Stimulated activated CD8-positive, alpha-beta memory T cell treated with anti-CD3 and anti-CD28 coated beads, Interleukin-12 subunit alpha, Interleukin-12 subunit beta, amount 100 ng/mL, for 4 hours (primary cell): ENCODE measurements around the gene PRM2.

Source experiments
- DNase-seq: peaks from one replicate; pipeline ENCODE4 v3.0.0-alpha.2; 2020; ENCODE audit warnings: low read depth

Gene PRM2

GRCh38 chr16:11276143-11276895 lies at the start of gene PRM2:
Gene PRM2 (minus strand): TSS chr16:11276480. CDS start chr16:11276370, 110 bp downstream.
- no peak for DNase-seq

- no peak for DNase-seq
Measured at GRCh38 chr16:11325404-11326083, 49.3 kb upstream of the PRM2 start.

GRCh38 chr16:11323551-11324336 lies 47.5 kb upstream of the PRM2 start:
- no peak for DNase-seq

DNA sequence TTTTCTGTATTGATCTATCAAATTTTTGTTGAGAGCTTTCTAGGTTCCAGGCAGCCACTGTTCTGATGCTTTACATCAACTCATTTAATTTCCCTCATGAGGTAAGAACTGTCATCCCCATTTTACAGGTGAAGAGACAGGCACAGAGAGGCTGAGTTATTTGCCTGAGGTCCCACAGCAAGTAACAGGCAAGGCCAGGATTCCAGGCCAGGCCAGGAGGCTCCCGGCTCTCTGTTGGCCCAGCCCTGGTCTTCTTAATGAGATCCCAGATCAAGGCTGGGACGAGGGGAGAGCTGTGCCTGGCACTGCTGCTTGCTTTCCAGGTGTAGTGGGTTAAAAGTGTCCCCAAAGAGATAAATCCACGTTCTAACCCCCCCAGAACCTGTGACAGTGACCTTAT lies 46.5 kb upstream of the PRM2 start:
- DNase-seq: no peak

GRCh38 chr16:11321662-11322061 lies 45.4 kb upstream of the PRM2 start:
- DNase-seq: no peak

DNA sequence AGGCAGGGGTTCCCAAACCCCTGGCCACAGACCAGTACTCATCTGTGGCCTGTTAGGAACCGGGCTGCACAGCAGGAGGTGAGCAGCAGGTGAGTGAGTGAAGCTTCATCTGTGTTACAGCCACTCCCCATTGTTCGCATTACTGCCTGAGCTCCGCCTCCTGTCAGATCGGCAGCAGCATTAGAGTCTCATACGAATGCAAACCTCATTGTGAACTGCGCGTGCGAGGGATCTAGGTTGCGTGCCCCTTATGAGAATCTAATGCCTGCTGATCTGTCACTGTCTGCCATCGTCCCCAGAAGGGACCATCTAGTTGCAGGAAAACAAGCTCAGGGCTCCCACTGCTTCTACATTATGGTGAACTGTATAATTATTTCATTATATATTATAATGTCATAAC lies 43.9 kb upstream of the PRM2 start:
- no peak for DNase-seq

- no peak for DNase-seq
Measured at GRCh38 chr16:11319529-11320146, 43.4 kb upstream of the PRM2 start.

DNA sequence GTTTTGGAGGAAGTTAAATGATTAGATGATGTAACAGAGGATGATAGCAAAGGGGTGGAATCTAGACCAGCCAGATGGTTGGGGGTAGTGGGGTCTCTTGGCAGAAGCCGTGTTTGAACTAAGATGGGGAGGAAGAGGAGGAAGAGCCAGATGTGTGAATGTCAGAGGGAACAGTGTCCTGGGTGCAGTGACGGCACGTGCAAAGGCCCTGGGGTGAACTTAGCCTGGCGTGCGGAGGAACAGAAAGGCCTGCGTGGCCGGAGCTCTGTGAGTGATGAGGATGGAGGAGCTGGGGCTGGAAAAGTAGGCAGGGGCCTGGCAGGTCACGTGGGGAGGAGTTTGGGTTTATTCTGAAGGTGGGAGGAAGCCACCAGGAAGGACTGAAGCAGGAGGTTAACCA lies 42.5 kb upstream of the PRM2 start:
- no peak for DNase-seq

GRCh38 chr16:11316331-11317015 lies 40.2 kb upstream of the PRM2 start:
- no peak for DNase-seq

GRCh38 chr16:11315510-11315909 lies 39.2 kb upstream of the PRM2 start:
- no peak for DNase-seq

GRCh38 chr16:11314309-11314894 lies 38.1 kb upstream of the PRM2 start:
- no peak for DNase-seq

- no peak for DNase-seq
Measured at GRCh38 chr16:11313493-11314308, 37.4 kb upstream of the PRM2 start.

GRCh38 chr16:11312718-11313492 lies 36.6 kb upstream of the PRM2 start:
- no peak for DNase-seq

DNA sequence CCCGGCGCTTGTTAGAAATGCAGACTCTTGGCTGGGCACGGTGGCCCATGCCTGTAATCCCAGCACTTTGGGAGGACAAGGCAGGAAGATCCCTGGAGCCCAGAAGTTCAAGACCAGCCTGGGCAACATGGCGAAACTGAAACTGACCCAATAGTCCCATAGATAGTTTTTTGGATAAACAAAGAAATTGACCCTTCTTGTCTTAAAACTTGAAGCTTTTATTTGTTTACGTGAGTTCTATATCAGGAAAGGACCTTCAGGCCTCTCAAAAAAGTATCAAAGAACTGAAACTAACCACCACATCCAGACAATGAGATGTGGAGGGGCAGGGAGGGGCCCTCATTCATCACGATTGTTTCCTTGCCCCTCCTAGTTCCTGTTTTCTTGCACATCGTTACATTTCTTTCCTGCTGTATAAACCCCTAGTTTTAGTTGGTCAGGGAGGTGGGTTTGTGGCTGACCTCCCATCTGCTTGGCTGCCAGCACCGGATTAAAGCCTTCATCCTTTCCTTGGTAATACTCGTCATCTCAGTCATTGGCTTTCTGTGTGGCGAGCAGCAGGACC lies 34.8 kb upstream of the PRM2 start:
- no peak for DNase-seq

DNA sequence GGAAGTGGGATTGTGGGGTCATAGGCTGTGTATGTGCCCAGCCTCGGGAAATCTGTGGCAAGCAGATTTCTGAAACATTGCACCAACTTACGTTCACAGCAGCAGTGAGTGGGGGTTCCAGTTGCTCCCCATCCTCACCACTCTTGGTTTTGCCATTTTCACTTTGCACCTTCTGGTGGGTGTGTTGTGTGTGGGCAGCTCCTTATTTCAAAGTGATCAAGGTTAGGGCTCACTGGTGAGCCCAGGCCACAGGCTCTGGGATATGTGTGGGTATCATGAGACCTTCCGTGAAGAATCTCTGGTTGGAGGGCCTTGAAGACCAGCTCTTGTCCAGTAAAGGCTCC lies 34.3 kb upstream of the PRM2 start:
- no peak for DNase-seq

- no peak for DNase-seq
Measured at GRCh38 chr16:11309895-11310633, 33.8 kb upstream of the PRM2 start.

- no peak for DNase-seq
Measured at GRCh38 chr16:11308493-11309283, 32.4 kb upstream of the PRM2 start.
